Body of pancreas (tissue), 4 donors: ENCODE data around the gene SLC29A1.

ENCODE experiments used
- CTCF ChIP-seq, 7 experiments: fragments of 450-650 bp in 4 of 7; fragments of 200-600 bp in 3 of 7; sonication (generic) in 3 of 7; IDR thresholded peaks; one replicate each; pipeline ENCODE4 v1.5.1; 2016 to 2019; ENCODE audit warnings: antibody characterized with exemption in 7 of 7
- POLR2A ChIP-seq, 3 donors: fragments of 450-650 bp; IDR thresholded peaks; one replicate each; pipeline ENCODE4 v1.6.1; 2016; ENCODE audit warnings: antibody characterized with exemption in 3 of 3, mild to moderate bottlenecking in 2 of 3

GRCh38 chr6:44255871-44256774 is 32.7 kb downstream of the SLC29A1 start:
- TF ChIP-seq CTCF (IDR thresholded peaks at IDR 0.05) (no peak), POLR2A (IDR thresholded peaks at IDR 0.05) (no peak)
